CD4-positive, alpha-beta memory T cell (primary cell): ENCODE measurements around the gene MBNL1. TPM values are rescaled to one million over a fixed set of nuclear protein-coding genes. Genes with fewer than 3 reads are reported as not detected.
A peak's percentile ranks its signal among the peaks of the same experiment; 100 is the strongest.

Experiments used
- CTCF ChIA-PET: fragments of 350-600 bp; sonication (Branson Sonifier 250); formaldehyde crosslinking; loops from one replicate; lab custom pipeline; 2021; ENCODE audit warnings: inconsistent platforms; ENCODE audit not compliant: partially characterized antibody; lab: Charles Lee
- POLR2A ChIA-PET: fragments of 350-600 bp; sonication (Branson Sonifier 250); formaldehyde crosslinking; loops from one replicate; lab custom pipeline; 2021; ENCODE audit not compliant: partially characterized antibody; lab: Charles Lee
- DNase-seq, 5 donors: peaks; one replicate each; pipeline versions ENCODE4 v3.0.0 to v3.0.0-alpha.2; 2020 to 2022; ENCODE audit warnings: mixed read lengths in 1 of 5
- H3K27ac ChIP-seq: one replicate; pipeline ENCODE4 v1.7.0; 2013; ENCODE audit warnings: low read depth, low read length
- H3K27me3 ChIP-seq: 2 replicates; pipeline ENCODE4 v1.7.0; 2013; ENCODE audit warnings: mild to moderate bottlenecking, low read length, moderate library complexity; ENCODE audit not compliant: insufficient read depth
- H3K36me3 ChIP-seq: 2 replicates; pipeline ENCODE4 v1.7.0; 2013; ENCODE audit warnings: mild to moderate bottlenecking, low read length, moderate library complexity; ENCODE audit not compliant: insufficient read depth
- H3K4me1 ChIP-seq: 2 replicates; pipeline ENCODE4 v1.7.0; 2013; ENCODE audit warnings: mild to moderate bottlenecking, low read length, moderate library complexity; ENCODE audit not compliant: insufficient read depth
- H3K4me3 ChIP-seq, 2 donors: one replicate each; pipeline ENCODE4 v1.7.0; 2013; ENCODE audit warnings: low read length in 2 of 2, mild to moderate bottlenecking in 1 of 2
- H3K9me3 ChIP-seq, 2 donors: one replicate each; pipeline ENCODE4 v1.7.0; 2013; ENCODE audit warnings: low read length in 2 of 2, control low read depth in 1 of 2; ENCODE audit not compliant: control insufficient read depth in 1 of 2
- H3K27ac Mint-ChIP-seq, 7 donors: one replicate each; pipeline ENCODE4 v1.8.0; 2020 to 2021; ENCODE audit warnings: mixed read lengths in 7 of 7, mild to moderate bottlenecking in 6 of 7, inconsistent platforms in 3 of 7, moderate library complexity in 3 of 7
- H3K27me3 Mint-ChIP-seq, 2 donors: one replicate each; pipeline ENCODE4 v1.8.0; 2020 to 2021; ENCODE audit warnings: mixed read lengths in 2 of 2
- H3K36me3 Mint-ChIP-seq, 2 donors: one replicate each; pipeline ENCODE4 v1.8.0; 2020 to 2021; ENCODE audit warnings: mixed read lengths in 2 of 2, inconsistent platforms in 1 of 2, mild to moderate bottlenecking in 1 of 2
- H3K4me1 Mint-ChIP-seq, 4 donors: one replicate each; pipeline ENCODE4 v1.8.0; 2020 to 2021; ENCODE audit warnings: mixed read lengths in 4 of 4, mild to moderate bottlenecking in 1 of 4
- H3K4me3 Mint-ChIP-seq, 8 donors: one replicate each; pipeline ENCODE4 v1.8.0; 2020 to 2021; ENCODE audit warnings: mixed read lengths in 8 of 8, mild to moderate bottlenecking in 7 of 8, moderate library complexity in 6 of 8, inconsistent platforms in 3 of 8
- H3K9me3 Mint-ChIP-seq, 8 donors: one replicate each; pipeline ENCODE4 v1.8.0; 2020 to 2021; ENCODE audit warnings: mixed read lengths in 8 of 8, mild to moderate bottlenecking in 5 of 8, inconsistent platforms in 3 of 8, moderate library complexity in 1 of 8
- intact Hi-C: fragments of 100-400 bp; cut with micrococcal nuclease; formaldehyde crosslinking; loops from one replicate; pipeline ENCODE4 v1.15.1; 2023
- polyA plus RNA-seq, 2 donors: library from polyadenylated mRNA; unstranded; fragments of 300-500 nt; fragmentation: Illumina TruSeq; gene quantifications; one replicate each; pipeline ENCODE4 v1.2.3, GENCODE V29; 2021
- total RNA-seq, 2 experiments: library from RNA; stranded (reverse); gene quantifications; one replicate each; pipeline ENCODE4 v1.2.3, GENCODE V29; 2021

Gene MBNL1
- total and polyA plus RNA-seq, 4 experiments from 2014 or later, result 289 to 430 (median 361) TPM

GRCh38 chr3:152235709-152236298 lies 32.9 kb upstream of the MBNL1 start:
- Histone ChIP-seq H3K36me3 (no peaks in the 10 kb centered on the region), H3K4me1 (peaks cover 72% of the 10 kb centered on the region), H3K9me3 (no peaks in the 10 kb centered on the region), H3K27me3 (no peaks in the 10 kb centered on the region), H3K4me3 (no peak overlapping the region), H3K27ac (no peak overlapping the region)
- no peaks in the 10 kb centered on the region for H3K27me3 Mint-ChIP-seq
- intact Hi-C loops, result loop anchor here (1.0 kb wide), 1 partner anchor 9 kb away; no protein-coding TSS in a partner anchor
- H3K36me3 Mint-ChIP-seq, result no peaks in the 10 kb centered on the region
- ChIA-PET POLR2A (interaction anchor here (1.0 to 12.0 kb wide), 4 partner anchors 9 to 40 kb away, joined by 3 to 193 read pairs (median 12); partner anchors contain the start of gene MBNL1), CTCF (no interaction called here)
- peak overlapping the region in 5 of 8 donors; percentile 8 to 74 (median 26) for H3K4me3 Mint-ChIP-seq
- DNase-seq, result no peak
- H3K27ac Mint-ChIP-seq, result peak overlapping the region in 6 of 7 donors; percentile 49 to 92 (median 80)
- peaks cover 0 to 4% (median 2%) of the 10 kb centered on the region in 8 donors for H3K9me3 Mint-ChIP-seq
- peaks cover 55 to 83% (median 68%) of the 10 kb centered on the region in 4 donors for H3K4me1 Mint-ChIP-seq

DNA sequence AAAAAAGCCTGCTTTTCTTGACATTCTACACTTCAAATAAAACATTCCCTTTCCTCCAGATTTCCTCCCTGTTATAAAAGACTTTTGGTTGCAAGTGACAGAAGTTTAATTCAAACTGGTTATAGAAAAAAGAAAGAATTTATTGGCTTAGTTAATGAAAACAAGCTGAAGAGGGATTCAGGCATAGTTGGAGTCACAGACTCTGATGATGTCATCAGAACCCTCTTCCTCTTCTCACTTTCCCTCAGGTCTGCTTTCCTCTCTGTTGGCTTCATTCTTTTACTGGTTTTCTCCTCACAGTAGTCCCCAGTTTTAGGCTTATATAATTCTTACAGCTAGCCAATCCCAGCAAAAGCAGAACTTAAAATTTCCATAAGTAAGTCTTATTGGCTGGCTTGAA lies 32.0 kb upstream of the MBNL1 start:
- Mint-ChIP-seq H3K27me3 (no peaks in the 10 kb centered on the region), H3K4me1 (peaks cover 60 to 84% (median 70%) of the 10 kb centered on the region in 4 donors), H3K36me3 (no peaks in the 10 kb centered on the region), H3K9me3 (peaks cover 0 to 4% (median 1%) of the 10 kb centered on the region in 8 donors), H3K4me3 (peak overlapping the region in 5 of 8 donors; percentile 1 to 78 (median 63)), H3K27ac (peak overlapping the region; percentile 59 to 89 (median 83))
- H3K9me3 ChIP-seq, result no peaks in the 10 kb centered on the region
- H3K27ac ChIP-seq, result no peak overlapping the region
- no peaks in the 10 kb centered on the region for H3K27me3 ChIP-seq
- ChIA-PET POLR2A (interaction anchor here (0.7 to 12.0 kb wide), 7 partner anchors 8 to 58 kb away, joined by 3 to 193 read pairs (median 4); partner anchors contain the start of gene MBNL1), CTCF (no interaction called here)
- peaks cover 75% of the 10 kb centered on the region for H3K4me1 ChIP-seq
- H3K36me3 ChIP-seq, result no peaks in the 10 kb centered on the region
- intact Hi-C loops, result loop anchor here (1.0 kb wide), 1 partner anchor 9 kb away; no protein-coding TSS in a partner anchor
- H3K4me3 ChIP-seq, result no peak overlapping the region
- DNase-seq, result no peak

GRCh38 chr3:152241142-152242017 lies 27.3 kb upstream of the MBNL1 start:
- no peaks in the 10 kb centered on the region for H3K9me3 ChIP-seq
- H3K4me1 ChIP-seq, result peaks cover 56% of the 10 kb centered on the region
- intact Hi-C loops, result loop anchor here (2.0 kb wide), 1 partner anchor 61 kb away; no protein-coding TSS in a partner anchor
- Mint-ChIP-seq H3K27ac (peak overlapping the region; percentile 82 to 97 (median 92)), H3K4me1 (peaks cover 46 to 81% (median 52%) of the 10 kb centered on the region in 4 donors), H3K27me3 (no peaks in the 10 kb centered on the region), H3K9me3 (peaks cover 0 to 4% (median 1%) of the 10 kb centered on the region in 8 donors), H3K36me3 (peaks cover 0 to 10% of the 10 kb centered on the region in 2 donors), H3K4me3 (peak overlapping the region; percentile 69 to 97 (median 78))
- peak overlapping the region in 1 of 2 donors; percentile 17 for H3K4me3 ChIP-seq
- H3K27me3 ChIP-seq, result no peaks in the 10 kb centered on the region
- peak overlapping the region; percentile 69 for H3K27ac ChIP-seq
- no peaks in the 10 kb centered on the region for H3K36me3 ChIP-seq
- ChIA-PET CTCF (interaction anchor here (1.8 kb wide), 1 partner anchor 56 kb away, joined by 3 read pairs; no protein-coding TSS in a partner anchor), POLR2A (interaction anchor here (1.7 to 12.0 kb wide), 8 partner anchors 8 to 57 kb away, joined by 4 to 414 read pairs (median 86); partner anchors contain the start of gene MBNL1)
- no peak for DNase-seq

DNA sequence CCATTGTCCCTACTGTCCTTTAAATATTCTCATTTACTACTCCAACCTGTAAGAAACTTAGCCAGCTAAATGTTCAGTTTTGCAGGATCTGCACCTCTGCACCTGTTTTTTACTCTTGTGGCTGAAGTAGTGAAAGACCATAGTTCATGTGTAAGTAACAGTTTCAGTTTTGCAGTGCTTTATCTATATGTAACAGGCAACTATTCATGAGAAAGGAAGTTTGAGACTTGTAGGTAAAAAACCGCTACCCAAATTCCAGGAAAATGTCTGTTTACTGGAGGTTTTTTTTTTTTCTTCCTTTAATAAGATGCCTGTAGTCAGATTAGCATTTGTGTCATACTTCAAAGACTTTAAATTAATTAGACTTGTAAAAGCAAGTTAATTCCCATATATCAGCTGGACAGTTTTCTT lies 25.4 kb upstream of the MBNL1 start:
- intact Hi-C loops, result loop anchor here (1.0 to 2.0 kb wide), 4 partner anchors 10 to 59 kb away; partner anchors contain the start of gene MBNL1
- Histone ChIP-seq H3K4me3 (peak overlapping the region; percentile 56 to 82), H3K9me3 (no peaks in the 10 kb centered on the region), H3K27ac (peak overlapping the region; percentile 69), H3K36me3 (no peaks in the 10 kb centered on the region), H3K4me1 (peaks cover 63% of the 10 kb centered on the region), H3K27me3 (no peaks in the 10 kb centered on the region)
- Mint-ChIP-seq H3K4me3 (peak overlapping the region; percentile 91 to 98 (median 94)), H3K36me3 (peaks cover 4 to 12% of the 10 kb centered on the region in 2 donors), H3K4me1 (peaks cover 35 to 76% (median 44%) of the 10 kb centered on the region in 4 donors), H3K27ac (peak overlapping the region; percentile 82 to 97 (median 92)), H3K9me3 (no peaks in the 10 kb centered on the region), H3K27me3 (no peaks in the 10 kb centered on the region)
- ChIA-PET CTCF (interaction anchor here (1.0 to 5.5 kb wide), 11 partner anchors 9 to 203 kb away, joined by 3 to 49 read pairs (median 6); partner anchors contain the start of gene MBNL1), POLR2A (interaction anchor here (0.6 to 12.0 kb wide), 23 partner anchors 10 to 200 kb away, joined by 3 to 414 read pairs (median 9); partner anchors contain the start of gene MBNL1)
- peak; percentile 38 to 55 (median 53) for DNase-seq

DNA sequence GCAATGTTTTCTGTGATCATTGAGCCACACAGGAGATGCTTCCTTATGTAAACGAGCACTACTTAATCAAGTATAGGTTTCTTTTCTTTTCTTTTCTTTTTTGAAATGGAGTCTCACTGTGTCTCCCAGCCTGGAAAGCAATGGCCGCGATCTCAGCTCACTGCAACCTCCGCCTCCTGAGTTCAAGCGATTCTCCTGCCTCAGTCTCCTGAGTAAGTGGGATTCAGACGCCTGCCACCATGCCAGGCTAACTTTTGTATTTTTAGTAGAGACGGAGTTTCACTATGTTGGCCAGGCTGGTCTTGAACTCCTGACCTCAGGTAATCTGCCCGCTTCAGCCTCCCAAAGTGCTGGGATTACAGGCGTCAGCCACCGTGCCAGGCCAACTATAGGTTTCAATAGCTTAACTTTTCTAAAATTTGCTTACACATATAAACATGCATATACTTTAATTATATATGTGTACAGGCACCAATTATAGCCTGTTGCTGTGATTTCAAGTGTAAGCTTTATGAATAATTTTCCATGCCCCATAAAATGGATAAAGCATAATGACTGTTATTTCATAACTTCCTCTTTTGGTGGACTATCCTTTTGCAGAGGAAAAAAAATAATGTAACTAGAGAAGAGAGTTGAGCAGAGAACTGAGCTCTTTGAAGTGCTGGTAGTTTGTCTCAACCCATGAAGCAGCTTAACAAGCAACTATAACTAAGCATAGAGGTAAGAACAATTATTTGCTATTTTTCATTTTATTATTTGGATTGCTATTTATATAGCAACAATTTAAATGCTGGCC lies 24.8 kb upstream of the MBNL1 start:
- peak overlapping the region; percentile 91 to 98 (median 94) for H3K4me3 Mint-ChIP-seq

GRCh38 chr3:152244517-152244888 lies 24.2 kb upstream of the MBNL1 start:
- Mint-ChIP-seq H3K4me1 (peaks cover 34 to 71% (median 39%) of the 10 kb centered on the region in 4 donors), H3K4me3 (peak overlapping the region; percentile 91 to 98 (median 94)), H3K27ac (peak overlapping the region; percentile 82 to 97 (median 92)), H3K36me3 (peaks cover 4 to 12% of the 10 kb centered on the region in 2 donors), H3K9me3 (no peaks in the 10 kb centered on the region), H3K27me3 (no peaks in the 10 kb centered on the region)
- Histone ChIP-seq H3K27ac (peak overlapping the region; percentile 69), H3K4me3 (peak overlapping the region; percentile 56 to 82), H3K36me3 (no peaks in the 10 kb centered on the region), H3K4me1 (peaks cover 54% of the 10 kb centered on the region), H3K9me3 (no peaks in the 10 kb centered on the region), H3K27me3 (no peaks in the 10 kb centered on the region)
- intact Hi-C loops, result loop anchor here (1.0 kb wide), 1 partner anchor 45 kb away; no protein-coding TSS in a partner anchor
- ChIA-PET POLR2A (interaction anchor here (0.6 to 12.0 kb wide), 21 partner anchors 8 to 139 kb away, joined by 3 to 414 read pairs (median 11); partner anchors contain the start of gene MBNL1), CTCF (interaction anchor here (1.1 to 5.5 kb wide), 9 partner anchors 9 to 202 kb away, joined by 4 to 49 read pairs (median 7); partner anchors contain the start of gene MBNL1)
- no peak for DNase-seq

More for the DNA sequence above, 24.8 kb upstream of the MBNL1 start:
- Histone ChIP-seq H3K9me3 (no peaks in the 10 kb centered on the region), H3K36me3 (no peaks in the 10 kb centered on the region), H3K27ac (peak overlapping the region; percentile 69), H3K27me3 (no peaks in the 10 kb centered on the region), H3K4me1 (peaks cover 60% of the 10 kb centered on the region), H3K4me3 (peak overlapping the region; percentile 56 to 82)
- Mint-ChIP-seq H3K27ac (peak overlapping the region; percentile 82 to 97 (median 92)), H3K9me3 (no peaks in the 10 kb centered on the region), H3K4me1 (peaks cover 34 to 72% (median 39%) of the 10 kb centered on the region in 4 donors), H3K27me3 (no peaks in the 10 kb centered on the region), H3K36me3 (peaks cover 4 to 12% of the 10 kb centered on the region in 2 donors)
- POLR2A ChIA-PET, result interaction anchor here (0.6 to 12.0 kb wide), 26 partner anchors 8 to 200 kb away, joined by 3 to 414 read pairs (median 6); partner anchors contain the start of gene MBNL1
- intact Hi-C loops, result loop anchor here (1.0 to 2.0 kb wide), 5 partner anchors 11 to 59 kb away; partner anchors contain the start of gene MBNL1
- DNase-seq, result peak; percentile 31 to 46 (median 44)
- CTCF ChIA-PET, result interaction anchor here (1.0 to 5.5 kb wide), 10 partner anchors 9 to 202 kb away, joined by 4 to 49 read pairs (median 7); partner anchors contain the start of gene MBNL1
